B cell (primary cell): ENCODE data around the gene ZNF362. TPM values are rescaled to one million over a fixed set of nuclear protein-coding genes. Genes with fewer than 3 reads are reported as not detected.

Experiments used
- ATAC-seq: fragments of 200-7000 bp; cut with Tn5 transposase; one replicate; pipeline ENCODE4 v1.10.0; 2021; ENCODE audit warnings: low read depth, mild to moderate bottlenecking, moderate number of reproducible peaks, moderate library complexity
- CTCF ChIA-PET: fragments of 350-600 bp; sonication (Branson Sonifier 250); formaldehyde crosslinking; loops from one replicate; lab custom pipeline; 2021; ENCODE audit warnings: antibody characterized with exemption, inconsistent platforms; lab: Charles Lee
- POLR2A ChIA-PET: fragments of 350-600 bp; sonication (Branson Sonifier 250); formaldehyde crosslinking; loops from one replicate; lab custom pipeline; 2021; ENCODE audit warnings: antibody characterized with exemption; lab: Charles Lee
- DNase-seq: peaks from one replicate; pipeline ENCODE4 v3.0.0; 2013
- H2AFZ ChIP-seq: 2 replicates; pipeline ENCODE4 v1.6.1; 2012; ENCODE audit warnings: mild to moderate bottlenecking, low read depth, low read length; ENCODE audit not compliant: insufficient read depth, poor library complexity, severe bottlenecking
- H3K27ac ChIP-seq, 2 donors: 1 replicate in 1 of 2; 2 replicates in 1 of 2; pipeline ENCODE4 v1.5.1; 2012 to 2013; ENCODE audit warnings: low read length in 2 of 2, mild to moderate bottlenecking in 2 of 2, moderate library complexity in 1 of 2
- H3K27me3 ChIP-seq, 4 experiments: fragments of 200-600 bp in 1 of 4; sonication (generic) in 1 of 4; replicated peaks in 1 of 4; 1 replicate in 2 of 4; 2 replicates in 2 of 4; pipeline versions ENCODE4 v1.6.1 to v1.7.0; 2013 to 2016; ENCODE audit warnings: low read length in 3 of 4, mild to moderate bottlenecking in 2 of 4, mixed read lengths in 1 of 4, moderate library complexity in 1 of 4; ENCODE audit not compliant: insufficient read depth in 4 of 4, control insufficient read depth in 3 of 4; ENCODE audit errors: control extremely low read depth in 1 of 4
- H3K36me3 ChIP-seq, 2 experiments: replicated peaks in 1 of 2; 1 replicate in 1 of 2; 2 replicates in 1 of 2; pipeline versions ENCODE4 v1.6.1 to v1.7.1; 2013; ENCODE audit warnings: low read length in 1 of 2; ENCODE audit not compliant: insufficient read depth in 2 of 2, control insufficient read depth in 1 of 2; ENCODE audit errors: control extremely low read depth in 1 of 2, extremely low read depth in 1 of 2
- H3K4me1 ChIP-seq, 2 donors: fragments of 200-600 bp in 1 of 2; sonication (generic) in 1 of 2; 1 replicate in 1 of 2; 2 replicates in 1 of 2; pipeline versions ENCODE4 v1.5.1 to v1.6.1; 2013 to 2017; ENCODE audit warnings: low read length in 2 of 2; ENCODE audit not compliant: control insufficient read depth in 2 of 2, insufficient read depth in 2 of 2
- H3K4me2 ChIP-seq: replicated peaks from 2 replicates; pipeline ENCODE3; 2012; ENCODE audit warnings: mild to moderate bottlenecking, low read depth, low read length; ENCODE audit not compliant: poor library complexity, severe bottlenecking
- H3K4me3 ChIP-seq, 5 experiments: fragments of 200-600 bp in 1 of 5; sonication (generic) in 1 of 5; 1 replicate in 3 of 5; 2 replicates in 2 of 5; pipeline versions ENCODE4 v1.5.1 to v1.7.0; 2011 to 2016; ENCODE audit warnings: low read length in 4 of 5, mild to moderate bottlenecking in 4 of 5, low read depth in 2 of 5, control low read depth in 1 of 5, moderate library complexity in 1 of 5; ENCODE audit not compliant: insufficient read depth in 1 of 5; ENCODE audit errors: control extremely low read depth in 1 of 5, extremely low read depth in 1 of 5
- H3K79me2 ChIP-seq: fragments of 200-600 bp; sonication (generic); one replicate; pipeline ENCODE4 v1.6.0; 2016; ENCODE audit warnings: low read length; ENCODE audit not compliant: control insufficient read depth, insufficient read depth
- H3K9ac ChIP-seq: fragments of 200-600 bp; sonication (generic); 2 replicates; pipeline ENCODE4 v1.6.1; 2017; ENCODE audit warnings: mild to moderate bottlenecking, low read length, moderate library complexity
- H3K9me3 ChIP-seq, 3 donors: one replicate each; pipeline versions ENCODE4 v1.6.1 to v1.7.1; 2013; ENCODE audit warnings: low read length in 2 of 3; ENCODE audit not compliant: control insufficient read depth in 2 of 3, insufficient read depth in 1 of 3; ENCODE audit errors: control extremely low read depth in 1 of 3
- H4K20me1 ChIP-seq: 2 replicates; pipeline ENCODE4 v1.6.0; 2012; ENCODE audit warnings: mild to moderate bottlenecking, low read length; ENCODE audit not compliant: insufficient read depth, control insufficient read depth, poor library complexity, severe bottlenecking
- H3K27ac Mint-ChIP-seq: one replicate; pipeline ENCODE4 v1.8.0; 2021; ENCODE audit warnings: mixed read lengths
- H3K27me3 Mint-ChIP-seq: one replicate; pipeline ENCODE4 v1.8.0; 2021; ENCODE audit warnings: mixed read lengths
- H3K4me1 Mint-ChIP-seq: one replicate; pipeline ENCODE4 v1.8.0; 2021; ENCODE audit warnings: mixed read lengths
- H3K4me3 Mint-ChIP-seq: one replicate; pipeline ENCODE4 v1.8.0; 2021; ENCODE audit warnings: mixed read lengths
- H3K9me3 Mint-ChIP-seq: one replicate; pipeline ENCODE4 v1.8.0; 2022; ENCODE audit warnings: mixed read lengths; ENCODE audit not compliant: insufficient read depth
- CTCF ChIP-seq: fragments of 200-600 bp; IDR thresholded peaks from one replicate; pipeline ENCODE4 v1.8.0; 2022; ENCODE audit warnings: antibody characterized with exemption, mild to moderate bottlenecking
- EZH2 ChIP-seq: IDR thresholded peaks from 2 replicates; pipeline ENCODE4 v1.6.1; 2012; ENCODE audit warnings: borderline replicate concordance, low read depth, mild to moderate bottlenecking, moderate library complexity, low read length; ENCODE audit not compliant: insufficient read depth, poor library complexity, severe bottlenecking
- WGBS: methylation state at CpG from one replicate; pipeline ENCODE4 v1.1.5; 2013; ENCODE audit warnings: missing lambda C conversion rate; ENCODE audit not compliant: insufficient coverage; 5-methylcytosine and 5-hydroxymethylcytosine counted together
- intact Hi-C: fragments of 100-400 bp; cut with micrococcal nuclease; formaldehyde crosslinking; loops from one replicate; pipeline ENCODE4 v1.10.0; 2022
- polyA plus RNA-seq: library from polyadenylated mRNA; depleted of rRNA; stranded (reverse); fragments of >200 nt; gene quantifications from 2 replicates; pipeline ENCODE4 v1.2.3, GENCODE V29; 2012
- total RNA-seq, 2 donors: library from RNA; stranded (reverse); fragments of 120-200 nt in 1 of 2; gene quantifications; 1 replicate in 1 of 2; 2 replicates in 1 of 2; pipeline versions ENCODE4 v1.2.3 to v1.2.4, GENCODE V29; 2013 to 2022

ZNF362 gene
- total and polyA plus RNA-seq, 2 donors (not counting 1 experiment from before 2014, with no cell fraction given), result 14.0 to 20.4 TPM

GRCh38 chr1:33310702-33311101, 54.4 kb downstream of the ZNF362 start:
- H3K36me3 ChIP-seq, result no peaks in the 10 kb centered on the region
- CTCF ChIA-PET, result interaction anchor here (0.9 kb wide), 1 partner anchor 13 kb away, joined by 3 read pairs; no protein-coding TSS in a partner anchor
- Mint-ChIP-seq H3K27me3 (peaks cover 22% of the 10 kb centered on the region), H3K27ac (no peak overlapping the region), H3K4me3 (no peak overlapping the region), H3K9me3 (no peaks in the 10 kb centered on the region), H3K4me1 (peaks cover 5% of the 10 kb centered on the region)
- H3K4me3 ChIP-seq, result no peak overlapping the region
- 86% methylated on average over 5 of the region's 8 CpGs for WGBS
- no peak overlapping the region for H3K9ac ChIP-seq
- H3K27ac ChIP-seq, result no peak overlapping the region
- no peaks in the 10 kb centered on the region for H4K20me1 ChIP-seq
- no peak overlapping the region for H3K4me2 ChIP-seq
- ATAC-seq (no peak), DNase-seq (no peak)
- no peak for TF ChIP-seq EZH2
- TF ChIP-seq CTCF, result no peak
- H3K9me3 ChIP-seq, result no peaks in the 10 kb centered on the region
- POLR2A ChIA-PET, result no interaction called here
- peaks cover 0 to 10% (median 3%) of the 10 kb centered on the region in 4 experiments for H3K27me3 ChIP-seq
- intact Hi-C loops, result no loop called here
- H3K4me1 ChIP-seq, result peaks cover 3 to 11% of the 10 kb centered on the region in 2 donors
- no peaks in the 10 kb centered on the region for H3K79me2 ChIP-seq
- H2AFZ ChIP-seq, result no peak overlapping the region

DNA sequence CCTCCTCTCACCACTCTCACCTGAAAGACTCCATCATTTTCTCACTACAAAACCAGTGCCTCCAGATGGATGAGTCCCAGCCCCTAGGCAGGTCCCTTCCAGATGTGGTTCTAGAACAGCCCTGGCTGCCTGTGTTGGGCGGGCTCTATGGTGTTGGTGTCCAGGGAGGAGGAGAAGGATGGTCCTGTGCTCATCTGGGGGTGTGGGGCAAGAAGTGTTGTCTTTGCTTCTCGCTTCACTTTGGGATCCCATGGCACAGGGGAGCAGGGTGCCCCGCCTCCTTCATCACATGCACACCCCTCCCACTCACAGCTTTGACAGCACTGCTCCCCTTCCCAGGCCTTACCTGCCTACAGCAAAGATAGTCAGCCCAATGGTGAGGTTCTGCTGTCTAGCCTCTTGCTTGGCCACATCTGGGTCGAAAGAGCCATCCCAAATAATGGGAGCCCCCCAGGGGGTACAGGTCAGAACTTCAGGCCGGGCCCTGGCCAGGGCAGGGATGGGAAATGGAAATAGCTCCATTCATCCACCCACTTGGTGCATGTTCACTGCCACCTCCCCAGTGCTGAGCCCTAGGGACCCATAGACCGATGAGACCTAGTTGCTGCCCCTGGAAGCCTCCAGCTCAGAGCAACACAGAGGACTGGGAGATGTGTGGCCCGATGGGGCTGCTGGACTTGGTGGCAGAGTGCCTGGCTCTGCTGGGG, 55.6 kb downstream of the ZNF362 start:
- no peak overlapping the region for H3K27ac ChIP-seq
- no peaks in the 10 kb centered on the region for H3K4me1 Mint-ChIP-seq
- H2AFZ ChIP-seq, result no peak overlapping the region
- peaks cover 15% of the 10 kb centered on the region for H3K27me3 Mint-ChIP-seq
- WGBS, result 82% methylated on average over 6 of the region's 7 CpGs
- ATAC-seq (no peak), DNase-seq (no peak)
- ChIA-PET CTCF (interaction anchor here (3.0 kb wide), 1 partner anchor 16 kb away, joined by 18 read pairs; no protein-coding TSS in a partner anchor), POLR2A (no interaction called here)
- TF ChIP-seq EZH2, result no peak
- TF ChIP-seq CTCF, result no peak
- peaks cover 0 to 2% (median 0%) of the 10 kb centered on the region in 4 experiments for H3K27me3 ChIP-seq
- no peak overlapping the region for H3K4me3 ChIP-seq
- no peaks in the 10 kb centered on the region for H3K9me3 ChIP-seq
- H3K27ac Mint-ChIP-seq, result no peak overlapping the region
- no peak overlapping the region for H3K4me3 Mint-ChIP-seq
- H3K4me2 ChIP-seq, result no peak overlapping the region
- H3K9me3 Mint-ChIP-seq, result no peaks in the 10 kb centered on the region
- intact Hi-C loops, result no loop called here
- H3K79me2 ChIP-seq, result no peaks in the 10 kb centered on the region
- peaks cover 0 to 3% of the 10 kb centered on the region in 2 donors for H3K4me1 ChIP-seq
- no peak overlapping the region for H3K9ac ChIP-seq
- no peaks in the 10 kb centered on the region for H3K36me3 ChIP-seq
- H4K20me1 ChIP-seq, result no peaks in the 10 kb centered on the region
